Nucleus accumbens (tissue), 56 donors: ENCODE data around the gene ZNF705A.
"Not testable (repeated sequence)": the region's sequence is repeated elsewhere in the genome, so short reads cannot be mapped to it uniquely, and the experiment has no call there.

ENCODE experiments used
- DNase-seq, 56 donors: peaks; one replicate each; lab custom pipeline; 2025; lab: John Stamatoyannopoulos, UW

Gene ZNF705A

DNA sequence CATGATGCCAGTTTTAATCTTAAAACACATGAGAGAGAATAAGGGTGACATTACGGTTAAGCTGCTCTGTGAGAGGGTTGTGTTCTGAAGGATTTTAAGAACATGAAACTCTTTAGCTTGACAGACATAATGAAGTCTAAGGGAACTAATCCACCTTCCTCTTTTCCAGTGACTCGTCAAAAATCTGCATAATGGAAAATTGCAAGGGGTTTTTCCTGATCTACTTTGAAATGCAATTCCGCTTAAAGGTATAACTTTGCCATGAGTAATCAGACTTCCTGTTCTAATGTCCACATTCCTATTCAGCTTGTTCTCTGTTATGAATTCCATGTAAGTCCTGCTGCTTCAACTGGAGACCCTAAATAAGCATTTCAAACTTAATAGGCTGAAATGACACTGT, at the start of gene ZNF705A:
Gene ZNF705A (plus strand): TSS at position 171 of the 400 bp plus-strand sequence. CDS start 15,611 bp downstream, outside the sequence.
- DNase-seq, result no peak

- peak in 51 of 56 donors; percentile 1 to 91 (median 52) for DNase-seq
Observed at GRCh38 chr12:8108808-8109398, 47.9 kb upstream of the ZNF705A start.

DNA sequence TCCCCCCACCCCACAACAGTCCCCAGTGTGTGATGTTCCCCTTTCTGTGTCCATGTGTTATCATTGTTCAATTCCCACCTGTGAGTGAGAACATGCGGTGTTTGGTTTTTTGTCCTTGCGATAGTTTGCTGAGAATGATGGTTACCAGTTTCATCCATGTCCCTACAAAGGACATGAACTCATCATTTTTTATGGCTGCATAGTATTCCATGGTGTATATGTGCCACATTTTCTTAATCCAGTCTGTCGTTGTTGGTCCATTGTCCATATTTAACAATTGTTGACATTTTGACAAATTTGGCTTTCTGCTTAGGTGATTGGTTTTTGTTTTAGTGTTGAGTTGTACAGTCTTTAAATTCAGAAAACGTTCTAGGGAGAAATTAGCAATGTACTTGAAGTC, 43.7 kb upstream of the ZNF705A start:
- DNase-seq, result not testable (repeated sequence)

- no peak for DNase-seq
Observed at GRCh38 chr12:8120072-8120713, 36.6 kb upstream of the ZNF705A start.

GRCh38 chr12:8123124-8123912, 33.5 kb upstream of the ZNF705A start, which contains the start of gene CLEC4A:
CLEC4A (plus strand) TSS chr12:8123617; CDS start chr12:8123879, 262 bp downstream.
- DNase-seq, result no peak

DNA sequence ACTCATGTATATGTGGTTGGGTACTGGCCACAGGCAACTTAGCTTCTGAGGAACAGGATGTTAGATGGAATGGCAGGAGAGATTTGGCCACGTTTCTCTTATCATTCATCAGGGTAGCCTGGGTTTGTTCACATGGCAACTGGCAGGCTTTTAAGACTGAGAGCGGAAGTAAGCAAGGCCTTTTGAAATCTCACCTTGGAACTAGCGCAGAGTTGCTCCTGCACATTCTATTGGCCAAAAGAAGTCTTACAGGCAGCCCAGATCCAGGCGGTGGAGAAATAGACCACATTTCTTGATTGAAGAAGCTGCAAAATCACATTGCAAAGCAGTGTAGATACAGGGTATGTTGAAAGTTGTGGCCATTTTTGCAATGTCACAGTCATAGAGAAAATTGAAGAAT, 29.7 kb upstream of the ZNF705A start:
- no peak for DNase-seq

GRCh38 chr12:8133636-8134397, 23.0 kb upstream of the ZNF705A start:
- DNase-seq, result not testable (repeated sequence)

GRCh38 chr12:8134398-8134930, 22.4 kb upstream of the ZNF705A start:
- not testable (repeated sequence) for DNase-seq

GRCh38 chr12:8141647-8142046, 15.2 kb upstream of the ZNF705A start:
- DNase-seq, result not testable (repeated sequence)

DNA sequence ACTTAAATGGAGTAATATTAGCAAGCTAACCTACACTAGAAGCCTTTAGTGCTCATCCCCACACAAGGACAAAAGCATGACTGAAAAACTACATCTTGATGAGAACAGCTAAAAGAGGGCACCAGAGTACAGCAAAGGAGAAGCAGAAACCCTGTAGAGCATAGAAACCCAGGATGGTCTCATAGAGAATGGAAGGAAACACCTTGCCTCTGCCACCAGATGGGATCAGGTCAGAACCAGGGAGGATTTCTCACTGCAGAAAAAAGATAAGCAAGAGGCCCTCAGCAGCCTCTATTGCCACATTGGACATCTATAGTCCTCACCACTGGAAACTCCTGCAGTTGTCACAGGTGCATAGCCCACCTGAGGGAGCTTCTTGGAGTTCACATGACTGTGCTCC, 13.6 kb upstream of the ZNF705A start:
- DNase-seq, result no peak

DNA sequence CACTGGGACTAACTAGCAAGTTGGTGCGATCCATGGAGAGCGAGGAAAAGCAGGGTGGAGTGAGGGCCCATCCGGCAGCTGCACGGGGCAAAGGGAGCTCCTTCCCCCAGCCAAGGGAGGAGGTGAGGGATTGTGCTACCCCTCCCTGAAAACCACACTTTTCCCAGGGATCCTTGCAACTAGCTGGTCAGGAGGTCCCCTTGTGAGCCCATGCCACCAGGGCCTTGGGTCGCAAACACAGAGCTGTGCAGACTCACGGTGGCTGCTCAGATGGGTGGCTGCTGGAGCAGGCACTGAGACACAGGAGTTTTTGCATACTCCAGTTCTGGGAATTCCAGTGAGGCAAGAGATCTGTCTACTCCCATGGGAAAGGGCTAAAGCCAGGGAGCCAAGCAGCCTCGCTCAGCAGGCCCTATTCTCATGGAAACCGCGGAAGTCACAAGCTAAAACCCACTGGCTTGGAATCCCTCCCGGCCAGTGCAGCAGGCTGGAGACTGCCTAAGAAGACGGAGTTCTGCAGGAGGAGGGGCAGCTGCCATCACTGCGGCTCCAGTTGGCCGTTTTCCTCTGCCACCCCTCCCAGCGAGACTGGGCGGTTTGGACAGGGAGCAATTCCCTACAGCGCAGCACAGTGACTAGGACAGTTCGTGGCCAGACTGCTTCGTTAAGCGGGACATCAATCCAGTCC, 10.9 kb upstream of the ZNF705A start:
- peak in 54 of 56 donors; percentile 5 to 84 (median 57) for DNase-seq

- peak in 1 of 56 donors; percentile 33 for DNase-seq
Observed at GRCh38 chr12:8146442-8146771, 10.4 kb upstream of the ZNF705A start.

GRCh38 chr12:8154526-8154925, 2.3 kb upstream of the ZNF705A start:
- no peak for DNase-seq

DNA sequence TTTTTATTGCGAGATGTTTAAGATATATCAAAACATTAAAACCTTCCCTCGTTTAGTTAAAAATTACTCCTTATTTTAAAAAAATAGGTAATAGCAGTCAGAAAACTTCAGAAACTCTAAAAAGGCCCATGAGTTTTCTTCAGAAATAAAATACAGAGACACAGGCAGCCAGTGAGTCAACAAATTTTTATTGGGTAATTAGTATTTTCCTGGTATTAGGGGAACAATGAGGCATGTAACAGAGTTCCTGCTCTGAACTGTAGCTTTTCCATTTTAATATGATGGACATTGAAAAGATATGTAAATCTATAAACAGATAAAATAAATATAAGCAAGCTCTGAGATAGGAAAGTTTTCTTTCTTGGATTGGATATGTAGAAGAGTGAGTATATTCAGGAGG, 399 bp upstream of the ZNF705A start:
- DNase-seq, result no peak

- DNase-seq, result no peak
Observed at GRCh38 chr12:8157484-8158198, 826 bp downstream of the ZNF705A start.

DNA sequence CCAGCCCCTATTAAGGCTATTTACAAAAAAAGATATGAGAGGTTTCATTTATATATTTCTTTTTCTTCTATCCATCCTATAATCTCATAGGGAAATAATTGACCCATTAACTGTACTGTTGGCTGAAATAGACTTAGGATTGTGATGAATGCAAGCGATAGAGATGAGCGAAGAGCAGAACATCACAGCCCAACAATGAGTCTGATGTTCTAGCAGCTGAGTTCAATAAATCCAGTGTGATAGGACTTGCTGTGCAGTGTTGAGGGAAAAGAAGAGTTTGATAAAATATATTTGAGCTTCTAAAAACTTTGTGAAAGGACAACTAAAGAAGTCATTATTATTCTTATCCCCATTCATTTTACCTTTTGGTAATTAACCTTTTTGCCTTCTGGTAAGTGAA, 16.1 kb downstream of the ZNF705A start:
- peak in 2 of 56 donors; percentile 1 for DNase-seq

- peak; percentile 8 to 93 (median 70) for DNase-seq
Observed at GRCh38 chr12:8179989-8180585, 23.3 kb downstream of the ZNF705A start.

DNA sequence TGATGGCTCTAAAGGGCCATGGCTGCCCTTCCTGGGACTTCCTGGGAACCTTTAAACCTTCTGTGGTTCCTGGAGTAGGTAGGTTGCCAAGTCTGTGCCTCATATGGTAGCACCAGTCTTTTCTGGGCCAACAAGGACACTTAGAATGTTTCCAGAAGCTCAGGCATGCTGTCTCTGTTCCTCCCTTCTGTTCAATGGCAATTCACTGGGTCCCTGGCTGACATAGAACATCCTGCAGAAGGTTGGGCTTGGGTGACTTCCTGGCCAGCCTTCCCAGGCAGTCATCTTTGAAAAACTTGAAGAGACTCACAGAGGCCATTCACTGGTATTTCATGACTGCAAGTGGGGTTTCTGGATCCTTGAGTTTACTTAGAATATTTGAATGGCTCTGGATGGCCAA, 24.5 kb downstream of the ZNF705A start:
- DNase-seq, result not testable (repeated sequence)

DNA sequence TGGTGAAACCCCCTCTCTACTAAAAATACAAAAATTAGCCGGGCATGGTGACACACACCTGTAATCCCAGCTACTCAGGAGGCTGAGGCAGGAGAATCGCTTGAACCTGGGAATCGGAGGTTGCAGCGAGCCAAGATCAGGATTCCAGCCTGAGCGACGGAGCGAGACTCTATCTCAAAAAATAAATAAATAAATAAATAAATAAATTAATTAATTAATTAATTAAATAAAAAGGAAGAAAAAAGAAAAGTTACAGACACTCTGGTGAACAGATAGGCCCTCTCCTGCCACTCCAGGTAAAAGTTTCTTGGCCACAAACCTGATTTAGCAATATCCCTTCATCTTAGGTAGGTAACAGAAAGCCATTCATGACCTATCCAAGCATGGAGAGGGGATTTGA, 26.1 kb downstream of the ZNF705A start:
- DNase-seq, result not testable (repeated sequence)
